GM18861 (cell line): Measurements from ENCODE around the gene GATAD2B.

ENCODE experiments used
- ATAC-seq: cut with Tn5 transposase; IDR thresholded peaks from one replicate; pipeline ENCODE4 v1.9.1; 2021; ENCODE audit not compliant: unreplicated experiment

The GATAD2B gene

DNA sequence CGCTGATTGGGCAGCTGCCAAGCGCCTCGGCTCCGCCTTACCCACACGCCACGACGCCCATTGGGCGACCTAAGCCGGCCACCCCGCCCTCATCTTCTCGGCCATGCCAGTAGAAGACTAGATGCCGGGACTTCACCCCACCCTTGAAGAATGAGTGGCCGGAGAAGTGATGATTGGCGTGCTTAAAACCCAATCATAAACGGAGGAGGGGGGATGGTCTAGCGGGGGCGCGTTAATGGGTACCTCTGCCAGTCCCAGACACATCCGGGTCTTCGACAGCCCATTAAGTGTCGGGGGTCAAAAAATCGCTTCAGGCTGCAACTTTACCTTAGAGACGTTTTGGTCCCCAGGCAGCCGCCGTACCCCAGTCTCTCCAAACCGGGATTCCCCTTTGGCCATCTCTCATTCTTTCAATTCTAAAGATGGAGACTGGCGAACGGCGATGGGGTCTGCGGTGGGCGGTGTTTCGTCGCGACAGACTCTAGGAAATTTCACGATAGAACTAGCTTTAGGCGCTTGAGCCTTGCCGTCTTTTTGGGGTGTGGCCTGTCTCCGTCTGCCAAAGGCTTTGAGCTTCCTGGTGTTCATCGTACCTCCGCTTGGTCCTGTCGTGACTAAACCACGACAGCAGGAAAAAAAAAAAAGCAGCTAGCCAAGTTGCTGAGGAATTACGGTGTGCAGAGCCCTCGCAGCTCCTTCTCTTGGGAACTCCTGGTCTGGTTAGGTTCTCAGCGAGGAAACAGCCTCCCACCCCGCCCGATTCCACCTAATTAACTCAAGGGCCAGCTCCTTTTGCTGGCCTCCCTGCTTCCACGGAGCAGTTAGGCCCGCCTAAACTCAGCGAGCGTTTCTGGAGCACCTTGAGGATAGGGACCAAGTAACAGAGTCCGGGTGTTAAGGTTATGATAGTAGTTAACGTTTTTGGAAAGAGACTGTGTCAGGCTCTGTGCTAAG lies at the start of gene GATAD2B:
GATAD2B (minus strand) TSS at position 1 of the 954 bp plus-strand sequence. CDS start 94,625 bp downstream, outside the sequence.
- ATAC-seq = peak; percentile 81

DNA sequence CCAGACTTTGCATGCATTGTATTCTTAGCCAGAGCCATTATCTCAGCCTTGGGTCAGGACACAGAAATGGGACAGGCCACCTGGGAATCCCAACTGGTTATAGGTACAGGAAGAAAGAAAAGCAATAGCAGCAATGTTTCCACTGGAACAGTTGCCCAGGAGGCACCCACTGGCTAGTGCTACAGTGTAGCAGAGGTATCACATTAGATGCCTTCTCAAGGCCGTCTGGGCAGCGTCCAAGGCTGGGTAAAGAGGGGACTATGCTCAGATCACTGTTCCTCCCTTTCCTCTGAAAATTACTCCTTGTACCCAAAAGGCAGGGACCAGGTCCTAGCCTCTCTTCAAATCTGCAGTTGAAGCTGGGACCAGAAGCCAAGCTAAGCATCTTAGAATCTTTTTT lies 47.6 kb upstream of the GATAD2B start:
- ATAC-seq = no peak

DNA sequence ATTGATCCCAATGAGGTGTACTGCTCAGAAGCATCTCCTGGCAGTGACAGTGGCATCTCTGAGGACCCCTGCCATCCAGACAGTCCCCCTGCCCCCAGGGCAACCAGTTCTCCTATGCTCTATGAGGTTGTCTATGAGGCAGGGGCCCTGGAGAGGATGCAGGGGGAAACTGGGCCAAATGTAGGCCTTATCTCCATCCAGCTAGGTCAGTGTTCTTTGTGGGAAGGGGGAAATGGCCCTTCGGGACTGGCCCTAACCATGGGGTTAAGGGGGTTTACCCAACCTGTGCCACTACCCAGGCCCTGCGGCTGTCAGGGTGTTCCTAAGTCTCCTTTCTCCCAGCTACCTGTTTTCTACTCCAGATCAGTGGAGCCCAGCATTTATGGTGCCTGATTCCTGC lies 46.2 kb upstream of the GATAD2B start:
- ATAC-seq = no peak

DNA sequence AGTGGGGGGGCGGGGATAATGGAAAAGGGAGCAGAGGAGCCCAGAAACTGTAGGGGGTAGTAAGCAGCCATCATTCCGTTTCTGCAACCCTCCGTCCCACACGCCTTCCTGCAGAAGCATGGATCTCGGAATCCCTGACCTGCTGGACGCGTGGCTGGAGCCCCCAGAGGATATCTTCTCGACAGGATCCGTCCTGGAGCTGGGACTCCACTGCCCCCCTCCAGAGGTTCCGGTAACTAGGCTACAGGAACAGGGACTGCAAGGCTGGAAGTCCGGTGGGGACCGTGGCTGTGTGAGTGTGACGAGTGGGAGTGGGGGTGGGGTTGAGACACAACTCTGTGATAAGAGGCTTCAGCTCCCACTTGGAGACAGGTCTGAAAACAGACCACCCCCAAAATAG lies 45.6 kb upstream of the GATAD2B start:
- ATAC-seq = no peak

DNA sequence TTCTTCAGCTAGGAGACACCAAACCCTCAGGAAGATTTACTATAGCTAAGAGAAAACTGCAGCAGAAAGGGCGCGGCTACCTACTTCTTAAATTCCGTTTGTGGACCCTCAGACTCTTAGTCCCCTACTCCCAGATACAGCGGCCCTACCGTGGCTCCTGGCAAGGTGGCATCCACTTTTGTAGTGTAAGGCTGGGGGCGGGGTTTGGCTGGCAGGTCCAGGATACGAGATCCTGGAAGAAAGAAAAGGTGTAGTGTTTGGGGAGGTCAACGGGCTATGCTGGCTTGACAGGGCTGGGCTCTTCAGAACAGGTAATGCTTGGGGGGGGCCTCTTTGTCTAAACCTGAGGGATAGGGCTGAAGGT lies 45.2 kb upstream of the GATAD2B start:
- ATAC-seq = no peak

DNA sequence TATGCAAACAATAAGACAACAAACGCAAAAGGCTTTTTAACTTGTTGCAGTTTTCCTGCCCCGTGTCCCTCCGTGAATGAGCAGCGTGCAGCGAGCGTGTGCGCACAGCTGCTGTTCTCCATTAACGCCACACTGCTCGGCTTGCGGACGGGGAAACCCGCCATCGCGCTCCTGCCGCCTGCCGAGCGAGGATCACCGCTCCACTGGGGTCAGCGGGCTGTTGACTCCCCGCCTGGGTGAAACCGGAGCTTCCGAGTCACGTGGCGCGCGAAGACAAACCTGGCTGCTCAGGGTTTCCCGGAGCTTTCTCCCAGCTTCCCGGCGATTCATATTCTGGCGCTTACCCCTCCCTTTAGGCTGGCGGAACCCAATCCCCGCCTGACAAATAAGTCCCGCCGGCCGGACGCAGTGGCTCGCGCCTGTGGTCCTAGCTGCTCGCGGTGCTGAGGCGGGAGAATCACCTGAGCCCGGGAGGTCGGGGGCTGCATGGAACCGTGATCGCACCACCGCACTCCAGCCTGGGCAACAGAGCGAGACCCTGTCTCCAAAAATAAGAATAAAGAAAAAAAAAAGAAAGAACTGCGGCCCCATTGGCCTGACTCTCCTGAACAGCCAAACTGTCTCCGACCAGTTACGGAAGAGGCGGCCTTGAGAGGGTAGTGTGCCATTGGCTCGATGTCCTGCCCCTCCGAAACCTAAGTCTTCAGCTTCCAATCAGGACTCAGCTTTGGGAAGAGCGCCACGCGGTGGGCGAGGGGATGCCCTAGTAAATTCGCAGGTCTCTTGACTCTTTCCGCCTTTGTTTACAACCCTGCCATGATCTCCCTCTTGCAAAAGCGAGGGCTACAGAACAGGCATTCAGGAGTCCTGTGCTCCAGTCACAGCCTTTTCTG lies 44.6 kb upstream of the GATAD2B start, which contains the start of gene CREB3L4:
CREB3L4 (plus strand) TSS at position 796 of the 893 bp plus-strand sequence. CDS start 624 bp downstream, outside the sequence.
- peak; percentile 65 for ATAC-seq

DNA sequence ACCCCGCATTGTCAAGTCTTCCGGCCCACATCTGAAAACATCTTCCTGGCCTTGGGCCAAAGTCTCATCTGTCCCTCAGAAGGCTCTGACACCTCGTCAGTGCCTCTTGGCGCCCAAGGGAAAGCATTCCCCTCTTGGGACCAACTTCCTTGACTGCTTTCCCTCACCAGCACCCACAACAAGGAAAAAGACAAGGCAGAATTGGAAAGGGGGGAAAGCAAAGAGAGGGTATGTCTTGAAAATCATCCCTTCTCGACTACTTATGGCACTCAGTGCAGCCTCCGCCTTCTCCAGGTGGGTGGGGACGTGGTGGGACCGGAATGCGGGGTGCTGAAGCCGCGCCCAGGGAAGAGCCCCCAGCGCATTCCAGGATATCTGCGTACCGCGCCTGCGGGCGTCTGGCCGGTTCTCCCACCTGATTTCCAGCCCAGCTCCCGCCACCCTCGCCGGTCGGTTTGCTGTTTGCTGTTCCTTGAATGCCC lies 41.1 kb upstream of the GATAD2B start:
- ATAC-seq = no peak

DNA sequence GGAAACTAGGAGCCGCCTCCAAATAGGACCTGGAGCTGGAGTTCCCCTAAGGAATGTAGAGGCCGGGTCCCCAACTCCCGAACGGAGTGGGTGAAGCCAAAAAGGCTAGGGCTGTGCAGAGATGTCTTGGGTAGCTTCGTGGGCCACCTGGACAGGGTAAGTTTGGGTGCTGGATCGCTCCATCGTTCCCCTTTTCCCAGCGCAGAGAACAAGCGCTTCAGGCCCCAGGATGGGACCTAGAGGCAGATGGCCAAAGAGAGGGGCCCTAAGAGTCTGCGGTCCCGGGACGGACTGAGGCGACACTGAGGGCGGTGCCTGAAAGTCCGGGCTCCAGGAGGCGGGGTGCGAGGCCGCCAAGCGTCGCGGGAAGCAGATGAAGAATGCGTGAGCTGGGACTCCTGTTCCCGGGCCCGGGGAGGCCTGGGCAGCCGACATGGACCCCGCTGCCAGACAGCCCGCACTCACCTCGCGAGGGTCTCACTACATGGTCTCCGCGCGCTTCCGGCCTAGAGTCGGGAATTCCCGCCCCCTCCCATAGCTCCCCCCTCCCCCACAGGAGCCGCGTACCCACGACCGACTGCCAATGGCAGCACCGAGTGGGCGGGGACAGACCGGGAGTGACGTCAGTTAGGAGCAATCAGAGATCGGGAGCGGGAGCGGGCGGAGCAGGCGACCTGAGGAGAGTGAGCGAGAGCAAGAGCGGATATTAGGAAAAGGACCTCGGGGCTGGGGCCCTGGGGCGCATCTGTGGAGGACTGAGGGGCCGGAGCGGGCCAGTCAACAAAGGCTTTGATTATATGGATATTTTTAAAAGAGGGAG lies 40.5 kb upstream of the GATAD2B start, which contains the start of gene SLC39A1:
SLC39A1 (minus strand) TSS at position 508 of the 820 bp plus-strand sequence. CDS start 822 bp downstream, outside the sequence.
- ATAC-seq = no peak

DNA sequence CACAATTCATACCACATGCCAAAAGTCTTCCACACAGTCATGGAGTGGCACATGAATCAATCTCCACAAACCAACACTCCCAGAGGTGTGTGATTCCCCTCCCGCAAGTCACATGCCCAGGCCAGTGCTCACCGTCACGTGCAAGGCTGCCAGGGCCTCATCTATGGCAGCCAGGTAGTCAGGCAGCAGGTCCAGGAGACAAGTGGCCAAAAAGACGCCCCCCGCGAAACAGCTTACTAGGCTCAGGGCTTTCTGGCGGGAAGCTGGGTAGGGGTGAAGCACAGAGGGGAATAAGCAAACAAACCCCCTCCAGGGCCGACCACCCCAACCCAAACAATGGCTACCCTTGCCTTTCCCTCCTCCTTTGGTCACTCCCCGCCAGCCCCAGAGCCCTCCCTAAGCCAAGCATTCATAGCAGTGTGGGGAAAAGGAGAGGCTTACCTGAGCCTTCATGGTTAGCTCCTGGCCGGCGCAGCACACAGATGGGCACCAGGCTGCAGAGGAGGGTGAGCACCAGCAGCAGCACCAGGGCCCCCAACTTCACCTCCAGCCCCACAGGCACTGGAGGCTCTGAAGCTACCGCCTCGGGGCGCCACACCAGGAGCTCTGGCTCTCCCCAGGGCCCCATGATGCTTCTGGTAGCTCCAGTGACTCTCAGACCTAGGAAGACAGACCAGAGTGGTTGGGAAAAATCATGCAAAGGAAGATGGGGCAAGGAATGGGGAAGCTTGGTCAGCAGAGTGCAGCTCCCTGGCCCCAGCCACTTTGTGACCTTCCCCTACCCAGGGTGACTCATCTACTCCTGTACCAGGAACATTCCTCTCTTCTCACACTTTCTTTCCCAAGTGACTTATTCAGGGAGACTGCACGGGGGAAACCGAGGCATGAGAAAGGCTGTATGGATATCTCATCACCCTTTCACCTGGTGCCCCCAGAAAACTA lies 39.6 kb upstream of the GATAD2B start:
- no peak for ATAC-seq

DNA sequence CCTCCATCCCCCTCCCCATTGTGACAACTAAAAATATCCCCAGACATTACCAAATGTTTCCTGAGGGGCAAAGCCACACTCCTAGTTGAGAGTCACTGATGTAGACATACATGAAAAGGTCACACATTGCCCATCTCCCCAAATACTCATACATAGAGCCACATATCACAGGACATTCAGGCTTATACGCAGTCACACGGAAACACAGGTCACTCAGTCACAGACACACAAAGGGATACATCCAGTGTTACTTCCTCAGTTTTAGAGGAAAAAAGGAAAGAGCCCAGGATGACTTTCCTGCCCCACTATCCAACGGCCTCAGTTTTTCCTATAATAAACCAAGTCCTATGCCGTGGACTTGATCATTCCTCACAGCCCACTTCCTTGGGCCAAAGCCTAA lies 38.6 kb upstream of the GATAD2B start:
- no peak for ATAC-seq

DNA sequence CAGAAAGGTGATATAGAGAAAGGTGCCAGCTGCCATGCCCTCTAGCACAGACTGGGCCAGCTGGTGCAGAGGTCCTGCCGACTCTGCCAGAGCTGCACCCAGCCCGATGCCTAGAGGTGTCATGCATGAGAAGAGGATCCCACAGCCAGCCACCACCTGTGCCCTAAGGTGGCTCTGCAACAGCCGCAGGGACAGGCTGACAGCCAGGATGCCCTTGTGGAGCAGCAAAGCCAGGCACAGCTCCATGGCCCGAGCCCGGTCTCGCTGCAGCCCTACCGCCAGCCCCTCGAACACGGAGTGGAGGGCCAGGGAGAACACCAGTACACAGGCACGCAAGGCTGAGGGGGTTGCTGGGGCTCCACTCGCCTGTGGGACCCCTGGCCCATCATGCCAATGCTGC lies 37.4 kb upstream of the GATAD2B start:
- ATAC-seq = no peak

DNA sequence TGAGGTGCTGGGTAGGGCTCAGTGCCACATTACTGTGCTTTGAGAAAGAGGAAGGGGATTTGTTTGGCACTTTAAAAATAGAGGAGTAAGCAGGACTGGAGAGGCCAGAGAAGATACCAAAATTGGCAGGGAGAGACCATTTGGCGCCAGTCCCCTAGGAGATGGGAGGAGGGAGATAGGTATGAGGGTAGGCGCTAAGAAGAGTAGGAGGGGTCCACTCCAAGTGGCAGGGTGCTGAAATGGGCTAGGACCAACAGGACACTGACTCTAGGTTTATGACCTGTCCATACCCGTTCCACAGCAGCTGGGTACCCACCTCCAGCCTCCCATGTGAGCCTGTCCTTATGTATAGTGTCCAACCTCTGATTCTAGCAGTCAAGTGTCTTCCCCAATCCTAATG lies 36.7 kb upstream of the GATAD2B start:
- no peak for ATAC-seq

DNA sequence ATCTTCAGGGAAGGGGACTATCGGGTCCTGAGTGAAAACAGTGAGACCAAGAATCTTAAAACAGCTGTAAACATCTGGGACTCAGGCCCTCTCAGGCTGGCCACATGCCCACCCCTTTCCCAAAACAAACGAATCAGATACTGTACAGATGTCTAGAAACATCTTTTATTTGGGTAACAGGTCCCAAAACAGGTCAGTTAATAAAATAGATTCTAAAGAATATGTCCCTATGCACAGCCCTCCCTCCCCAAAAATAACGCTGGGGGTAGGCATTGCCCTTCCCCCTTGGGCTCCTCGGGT lies 36.1 kb upstream of the GATAD2B start:
- ATAC-seq = no peak

DNA sequence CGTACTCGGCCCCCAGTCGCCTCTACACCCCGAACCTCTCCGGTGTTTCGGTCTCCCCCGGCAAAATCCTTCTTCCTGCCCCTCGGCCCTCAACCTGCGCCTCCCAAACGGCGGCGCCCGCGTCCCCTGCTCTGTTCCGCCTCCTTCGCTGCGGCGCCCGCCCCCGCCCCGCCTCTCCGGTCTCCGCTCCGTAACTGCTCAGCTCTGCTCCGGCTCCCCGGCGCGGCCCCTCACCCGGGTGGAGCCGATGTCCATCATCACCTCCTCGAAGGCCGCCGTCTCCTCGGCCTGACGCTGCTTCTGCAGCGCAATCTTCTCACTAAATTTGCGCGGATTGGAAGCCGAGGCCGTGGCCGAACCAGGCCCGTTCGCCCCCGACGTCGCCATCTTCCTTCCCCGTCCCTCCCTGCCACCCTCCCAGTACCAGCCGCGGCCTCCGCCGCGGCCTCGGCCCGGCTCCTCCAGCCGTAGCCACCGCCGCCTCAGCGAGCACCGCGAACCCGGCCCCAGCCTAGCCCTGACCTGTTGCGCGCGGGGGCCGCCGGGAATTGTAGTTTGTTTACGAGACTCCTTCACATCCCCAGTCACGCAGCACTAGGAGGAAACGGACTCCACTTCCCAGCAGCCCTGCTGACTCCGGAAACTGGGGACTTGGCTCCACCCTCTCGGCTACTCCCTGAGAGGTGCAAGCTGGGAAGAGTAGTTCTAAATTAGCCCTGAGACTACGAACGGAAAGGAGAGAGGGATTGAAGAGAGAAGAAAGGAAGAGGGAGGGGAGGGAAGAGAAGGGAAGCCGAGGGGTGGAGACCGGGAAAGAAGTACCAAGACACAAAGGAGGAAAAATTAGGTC lies 35.6 kb upstream of the GATAD2B start, which contains the start of gene CRTC2:
CRTC2 (minus strand) TSS at position 502 of the 850 bp plus-strand sequence; CDS start at position 387, 115 bp downstream.
- peak; percentile 66 for ATAC-seq

DNA sequence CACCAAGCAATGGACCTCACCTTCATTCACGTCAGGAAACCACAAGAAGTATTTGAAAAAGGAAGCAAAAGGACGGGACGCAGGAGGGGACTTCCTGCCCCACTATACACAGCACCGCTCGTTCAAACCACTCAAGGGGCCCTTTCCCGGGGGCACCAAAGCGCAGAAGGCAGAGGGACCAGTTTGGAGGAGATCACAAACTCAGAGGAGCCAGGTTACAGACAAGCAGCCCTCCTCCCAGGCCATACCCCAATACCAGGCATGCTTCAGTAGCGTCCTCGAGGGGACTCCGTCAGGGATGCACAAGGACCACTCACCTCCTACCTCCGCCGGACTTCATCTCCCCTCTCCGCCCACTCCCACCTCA lies 35.0 kb upstream of the GATAD2B start:
- ATAC-seq = no peak

DNA sequence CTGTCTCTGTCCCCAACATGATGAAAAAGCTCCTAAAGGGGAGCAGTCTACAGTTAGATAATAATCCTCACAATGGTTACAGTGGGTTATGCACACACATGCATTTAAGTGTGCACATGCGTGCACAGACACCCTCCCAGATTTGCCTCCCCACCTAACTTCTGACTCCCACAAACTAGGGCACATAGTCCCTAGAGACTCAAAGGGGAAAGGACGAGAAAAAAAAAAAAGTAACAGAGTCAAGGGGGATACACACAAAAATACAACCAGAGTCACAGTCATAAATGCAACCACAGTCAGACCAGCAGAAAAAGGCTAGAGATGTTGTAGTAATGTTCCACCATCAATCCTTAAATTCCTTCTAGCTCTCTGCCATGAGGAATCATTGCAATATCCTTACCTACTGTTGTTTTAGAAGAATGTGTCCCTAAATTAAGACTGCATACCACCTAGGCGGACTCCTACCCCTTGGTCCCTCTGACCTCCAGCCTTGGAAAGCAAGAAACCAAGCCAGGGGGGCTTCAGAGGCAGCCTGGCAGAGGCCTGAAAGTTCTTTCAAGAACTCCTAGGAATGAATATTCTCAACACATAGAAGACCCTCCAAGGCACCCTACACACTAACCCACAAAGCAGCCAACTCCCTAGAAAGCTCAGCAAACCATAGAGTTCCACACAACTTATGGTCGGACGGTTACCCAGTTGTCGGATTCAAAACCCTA lies 34.4 kb upstream of the GATAD2B start:
- ATAC-seq = no peak

DNA sequence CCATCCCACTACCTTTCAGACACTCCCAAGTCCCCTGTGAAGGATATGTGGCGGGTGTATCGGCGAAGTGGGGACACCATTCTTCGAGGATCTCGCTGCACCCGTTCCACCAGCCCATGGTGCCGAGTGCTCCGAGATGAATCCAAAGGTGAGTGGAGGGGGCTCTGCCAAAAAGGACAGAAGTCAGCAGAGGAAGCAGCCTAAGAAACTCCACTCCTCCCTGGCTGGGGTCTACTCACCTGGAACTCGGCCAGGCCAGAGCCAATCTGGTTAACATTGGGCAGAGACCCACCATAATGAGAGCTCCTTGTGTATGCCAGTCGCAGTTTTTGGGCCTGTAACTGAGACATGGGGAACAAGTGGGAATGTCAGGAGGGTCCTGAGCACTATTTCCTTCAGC lies 32.1 kb upstream of the GATAD2B start:
- ATAC-seq = no peak

DNA sequence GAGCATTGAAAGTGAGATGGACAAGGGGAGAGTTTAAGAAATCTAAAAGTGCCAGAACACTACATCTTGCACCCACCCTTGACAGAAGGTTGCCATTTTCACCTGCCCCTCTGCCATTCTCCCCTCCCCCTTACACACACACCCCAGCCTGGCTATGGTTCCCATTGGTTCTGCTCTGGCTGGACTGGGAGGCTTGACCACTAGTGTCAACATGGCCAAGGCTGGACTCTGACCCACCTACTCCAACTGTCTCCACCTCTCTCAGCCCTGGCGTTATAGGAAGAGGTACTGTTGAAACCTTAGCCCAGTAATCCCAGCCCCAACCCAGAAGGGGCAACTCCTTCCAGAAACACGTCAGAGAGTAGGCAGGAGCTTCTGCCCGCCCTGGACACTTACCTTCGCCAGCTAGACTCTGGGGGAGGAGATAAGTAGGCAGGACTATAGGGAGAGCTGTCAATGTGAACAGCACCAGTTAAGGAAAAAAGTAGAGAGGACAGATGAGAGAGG lies 31.1 kb upstream of the GATAD2B start:
- ATAC-seq = no peak
